Stimulated activated naive B cell treated with anti-CD40 and anti-IgM and Interleukin-4, amounts not matched to agents 10 μg/mL and 1 μg/mL and 100 μg/mL, for 72 hours (primary cell): ENCODE results near the gene LCE7A.
A peak's percentile ranks its signal among the peaks of the same experiment; 100 is the strongest.

Experiments used
- ATAC-seq, 2 donors: fragments of 150-1000 bp; cut with Tn5 transposase; replicated peaks; 2 replicates each; pipeline ENCODE4 v1.10.0; 2021; ENCODE audit warnings: moderate library complexity in 1 of 2
- DNase-seq: peaks from one replicate; pipeline ENCODE4 v3.0.0; 2021
- H3K27ac Mint-ChIP-seq: one replicate; pipeline ENCODE4 v1.8.0; 2022; ENCODE audit warnings: mild to moderate bottlenecking, mixed read lengths
- H3K27me3 Mint-ChIP-seq, 2 donors: one replicate each; pipeline ENCODE4 v1.8.0; 2022; ENCODE audit warnings: mixed read lengths in 2 of 2
- H3K36me3 Mint-ChIP-seq, 2 donors: one replicate each; pipeline ENCODE4 v1.8.0; 2022; ENCODE audit warnings: mixed read lengths in 2 of 2, mild to moderate bottlenecking in 1 of 2
- H3K4me1 Mint-ChIP-seq, 2 donors: one replicate each; pipeline ENCODE4 v1.8.0; 2022; ENCODE audit warnings: mixed read lengths in 2 of 2, mild to moderate bottlenecking in 1 of 2
- H3K4me3 Mint-ChIP-seq, 2 donors: one replicate each; pipeline ENCODE4 v1.8.0; 2022; ENCODE audit warnings: mild to moderate bottlenecking in 2 of 2, mixed read lengths in 2 of 2, moderate library complexity in 1 of 2
- H3K9me3 Mint-ChIP-seq, 2 donors: one replicate each; pipeline ENCODE4 v1.8.0; 2022; ENCODE audit warnings: mixed read lengths in 2 of 2, mild to moderate bottlenecking in 1 of 2

Gene LCE7A

GRCh38 chr1:152859696-152860095, at the start of gene LCE7A:
Gene LCE7A, plus strand, starts transcription at chr1:152859996. Its CDS starts 702 bp downstream, at chr1:152860698.
- Mint-ChIP-seq H3K27me3 (peaks cover 14 to 15% of the 10 kb centered on the region in 2 donors), H3K27ac (no peak within 1 kb of the TSS), H3K9me3 (no peaks in the 10 kb centered on the region), H3K36me3 (no peaks in the 10 kb centered on the region), H3K4me1 (no peaks in the 10 kb centered on the region), H3K4me3 (no peak within 1 kb of the TSS)
- DNase-seq: no peak
- no peak for ATAC-seq

GRCh38 chr1:152811050-152811449, 48.7 kb upstream of the LCE7A start:
- Mint-ChIP-seq H3K27me3 (peaks cover 13 to 30% of the 10 kb centered on the region in 2 donors), H3K4me1 (no peaks in the 10 kb centered on the region), H3K36me3 (no peaks in the 10 kb centered on the region), H3K27ac (no peak overlapping the region), H3K9me3 (peaks cover 1 to 3% of the 10 kb centered on the region in 2 donors), H3K4me3 (no peak overlapping the region)
- peak; percentile 31 to 48 for ATAC-seq
- DNase-seq: no peak

GRCh38 chr1:152811671-152812070, 48.1 kb upstream of the LCE7A start, which contains the start of gene LCE1B:
Gene LCE1B, plus strand, starts transcription at chr1:152811971. Its CDS starts 476 bp downstream, at chr1:152812447.
- H3K4me1 Mint-ChIP-seq: no peaks in the 10 kb centered on the region
- peaks cover 15 to 30% of the 10 kb centered on the region in 2 donors for H3K27me3 Mint-ChIP-seq
- H3K27ac Mint-ChIP-seq: no peak within 1 kb of the TSS
- no peak within 1 kb of the TSS for H3K4me3 Mint-ChIP-seq
- peaks cover 1 to 3% of the 10 kb centered on the region in 2 donors for H3K9me3 Mint-ChIP-seq
- ATAC-seq (no peak), DNase-seq (no peak)
- H3K36me3 Mint-ChIP-seq: no peaks in the 10 kb centered on the region

- DNase-seq (no peak), ATAC-seq (no peak)
- H3K27me3 Mint-ChIP-seq: peaks cover 18 to 25% of the 10 kb centered on the region in 2 donors
- no peak overlapping the region for H3K4me3 Mint-ChIP-seq
- H3K27ac Mint-ChIP-seq: no peak overlapping the region
- peaks cover 3 to 5% of the 10 kb centered on the region in 2 donors for H3K4me1 Mint-ChIP-seq
- H3K9me3 Mint-ChIP-seq: peaks cover 0 to 2% of the 10 kb centered on the region in 2 donors
- H3K36me3 Mint-ChIP-seq: no peaks in the 10 kb centered on the region
Measured at GRCh38 chr1:152817309-152817708, 42.5 kb upstream of the LCE7A start.

- DNase-seq (no peak), ATAC-seq (no peak)
- Mint-ChIP-seq H3K4me3 (no peak overlapping the region), H3K27ac (no peak overlapping the region), H3K36me3 (no peaks in the 10 kb centered on the region), H3K9me3 (peaks cover 0 to 2% of the 10 kb centered on the region in 2 donors), H3K4me1 (peaks cover 3 to 5% of the 10 kb centered on the region in 2 donors), H3K27me3 (peaks cover 11 to 25% of the 10 kb centered on the region in 2 donors)
Measured at GRCh38 chr1:152823294-152823693, 36.5 kb upstream of the LCE7A start.

GRCh38 chr1:152824964-152825363, 34.8 kb upstream of the LCE7A start:
- peaks cover 0 to 2% of the 10 kb centered on the region in 2 donors for H3K9me3 Mint-ChIP-seq
- no peak overlapping the region for H3K4me3 Mint-ChIP-seq
- no peak overlapping the region for H3K27ac Mint-ChIP-seq
- H3K4me1 Mint-ChIP-seq: peaks cover 3 to 5% of the 10 kb centered on the region in 2 donors
- ATAC-seq (no peak), DNase-seq (no peak)
- no peaks in the 10 kb centered on the region for H3K36me3 Mint-ChIP-seq
- H3K27me3 Mint-ChIP-seq: peaks cover 21 to 38% of the 10 kb centered on the region in 2 donors

- ATAC-seq: no peak
- H3K27me3 Mint-ChIP-seq: peaks cover 33 to 38% of the 10 kb centered on the region in 2 donors
- DNase-seq: no peak
- H3K27ac Mint-ChIP-seq: no peak within 1 kb of the TSS
- no peaks in the 10 kb centered on the region for H3K9me3 Mint-ChIP-seq
- no peaks in the 10 kb centered on the region for H3K4me1 Mint-ChIP-seq
- H3K4me3 Mint-ChIP-seq: no peak within 1 kb of the TSS
- no peaks in the 10 kb centered on the region for H3K36me3 Mint-ChIP-seq
Measured at GRCh38 chr1:152827173-152827572, 32.6 kb upstream of the LCE7A start, which contains the start of gene LCE1A. Gene LCE1A, plus strand, starts transcription at chr1:152827473. Its CDS starts 0 bp downstream, at chr1:152827473.

GRCh38 chr1:152836870-152837269, 22.9 kb upstream of the LCE7A start:
- Mint-ChIP-seq H3K4me3 (no peak overlapping the region), H3K4me1 (no peaks in the 10 kb centered on the region), H3K27me3 (peaks cover 7 to 8% of the 10 kb centered on the region in 2 donors), H3K36me3 (no peaks in the 10 kb centered on the region), H3K27ac (no peak overlapping the region), H3K9me3 (peaks cover 0 to 4% of the 10 kb centered on the region in 2 donors)
- DNase-seq: no peak
- ATAC-seq: no peak

GRCh38 chr1:152842556-152842955, 17.2 kb upstream of the LCE7A start, which contains the start of gene LCE6A:
Gene LCE6A, plus strand, starts transcription at chr1:152842856. Its CDS starts 665 bp downstream, at chr1:152843521.
- Mint-ChIP-seq H3K4me3 (no peak within 1 kb of the TSS), H3K9me3 (no peaks in the 10 kb centered on the region)
- no peak for DNase-seq

GRCh38 chr1:152855661-152856060, 4.1 kb upstream of the LCE7A start:
- H3K27ac Mint-ChIP-seq: no peak overlapping the region
- no peaks in the 10 kb centered on the region for H3K4me1 Mint-ChIP-seq
- no peaks in the 10 kb centered on the region for H3K36me3 Mint-ChIP-seq
- peaks cover 10 to 15% of the 10 kb centered on the region in 2 donors for H3K27me3 Mint-ChIP-seq
- DNase-seq: no peak
- no peak overlapping the region for H3K4me3 Mint-ChIP-seq
- no peak for ATAC-seq
- no peaks in the 10 kb centered on the region for H3K9me3 Mint-ChIP-seq

More at GRCh38 chr1:152842556-152842955, 17.2 kb upstream of the LCE7A start, which contains the start of gene LCE6A:
- no peaks in the 10 kb centered on the region for H3K4me1 Mint-ChIP-seq
- H3K27ac Mint-ChIP-seq: no peak within 1 kb of the TSS
- no peaks in the 10 kb centered on the region for H3K36me3 Mint-ChIP-seq
- ATAC-seq: no peak
- H3K27me3 Mint-ChIP-seq: peaks cover 16 to 26% of the 10 kb centered on the region in 2 donors

- ATAC-seq (no peak), DNase-seq (no peak)
- no peaks in the 10 kb centered on the region for H3K4me1 Mint-ChIP-seq
- no peaks in the 10 kb centered on the region for H3K36me3 Mint-ChIP-seq
- H3K27me3 Mint-ChIP-seq: peaks cover 14 to 20% of the 10 kb centered on the region in 2 donors
- no peaks in the 10 kb centered on the region for H3K9me3 Mint-ChIP-seq
- no peak overlapping the region for H3K4me3 Mint-ChIP-seq
- no peak overlapping the region for H3K27ac Mint-ChIP-seq
Measured at GRCh38 chr1:152858062-152858461, 1.7 kb upstream of the LCE7A start.

- H3K9me3 Mint-ChIP-seq: no peaks in the 10 kb centered on the region
- H3K4me3 Mint-ChIP-seq: no peak overlapping the region
- peaks cover 14 to 15% of the 10 kb centered on the region in 2 donors for H3K27me3 Mint-ChIP-seq
- H3K4me1 Mint-ChIP-seq: no peaks in the 10 kb centered on the region
- ATAC-seq (no peak), DNase-seq (no peak)
- H3K36me3 Mint-ChIP-seq: no peaks in the 10 kb centered on the region
- H3K27ac Mint-ChIP-seq: no peak overlapping the region
Measured at GRCh38 chr1:152860129-152860528, 333 bp downstream of the LCE7A start.

GRCh38 chr1:152861374-152861773, 1.6 kb downstream of the LCE7A start:
- DNase-seq (no peak), ATAC-seq (no peak)
- Mint-ChIP-seq H3K4me1 (no peaks in the 10 kb centered on the region), H3K9me3 (no peaks in the 10 kb centered on the region), H3K36me3 (no peaks in the 10 kb centered on the region), H3K27me3 (peaks cover 14 to 15% of the 10 kb centered on the region in 2 donors), H3K27ac (no peak overlapping the region), H3K4me3 (no peak overlapping the region)

- Mint-ChIP-seq H3K9me3 (no peaks in the 10 kb centered on the region), H3K36me3 (no peaks in the 10 kb centered on the region), H3K27ac (no peak overlapping the region), H3K4me1 (no peaks in the 10 kb centered on the region), H3K27me3 (peaks cover 5% of the 10 kb centered on the region in 2 donors), H3K4me3 (no peak overlapping the region)
- ATAC-seq (no peak), DNase-seq (no peak)
Measured at GRCh38 chr1:152864443-152864842, 4.6 kb downstream of the LCE7A start.

GRCh38 chr1:152866321-152866720, 6.5 kb downstream of the LCE7A start:
- Mint-ChIP-seq H3K27ac (no peak overlapping the region), H3K4me1 (no peaks in the 10 kb centered on the region), H3K9me3 (no peaks in the 10 kb centered on the region), H3K4me3 (no peak overlapping the region), H3K27me3 (peaks cover 3 to 11% of the 10 kb centered on the region in 2 donors), H3K36me3 (no peaks in the 10 kb centered on the region)
- ATAC-seq (no peak), DNase-seq (no peak)
